HG03175 (cell line): ENCODE data around the gene PRKAG3.
"Not testable (repeated sequence)": the region's sequence is repeated elsewhere in the genome, so short reads cannot be mapped to it uniquely, and the experiment has no call there.

ENCODE experiments used
- ATAC-seq: cut with Tn5 transposase; IDR thresholded peaks from one replicate; pipeline ENCODE4 v1.9.1; 2021; ENCODE audit warnings: mild to moderate bottlenecking, moderate library complexity; ENCODE audit not compliant: unreplicated experiment

The PRKAG3 gene

GRCh38 chr2:218844334-218844733 lies 12.7 kb upstream of the PRKAG3 start:
- not testable (repeated sequence) for ATAC-seq

GRCh38 chr2:218839888-218840287 lies 8.3 kb upstream of the PRKAG3 start:
- no peak for ATAC-seq

DNA sequence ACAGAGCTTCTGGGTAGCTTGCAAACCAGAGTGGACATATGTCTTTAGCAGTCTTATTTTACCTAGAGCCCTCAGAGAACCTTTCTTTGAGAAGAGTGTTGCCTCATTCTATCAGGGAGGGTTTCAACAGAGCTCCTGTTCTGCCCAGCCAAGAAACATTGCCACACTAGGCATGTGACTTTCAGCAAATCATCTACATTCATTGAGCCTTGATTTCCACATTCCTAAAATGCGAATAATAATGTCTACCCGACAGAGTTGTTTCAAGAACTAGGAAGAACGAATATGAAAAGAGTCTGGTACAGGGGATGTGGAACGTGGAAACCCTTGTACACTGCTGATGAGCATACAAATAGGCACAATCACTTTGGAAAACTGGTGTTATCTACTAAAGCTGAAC lies 7.8 kb upstream of the PRKAG3 start:
- ATAC-seq: no peak

DNA sequence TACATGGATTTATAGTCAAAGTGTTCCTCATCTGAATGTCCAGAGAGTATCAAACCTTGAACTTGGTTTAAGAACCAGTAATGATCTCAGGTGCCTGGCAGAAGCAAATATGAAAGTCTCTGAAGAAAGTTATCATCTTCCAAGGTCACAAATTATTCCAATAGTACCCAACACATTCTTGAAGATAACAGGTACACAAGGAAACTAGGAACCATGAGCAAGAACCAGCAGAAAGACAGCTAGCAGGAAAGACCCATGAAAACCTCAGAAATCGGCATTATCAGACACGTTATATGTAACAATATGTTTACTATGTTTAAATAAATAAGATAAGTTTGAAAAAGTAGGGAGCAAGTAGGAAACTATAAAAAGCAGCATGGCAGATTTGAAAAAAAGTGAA lies 5.9 kb upstream of the PRKAG3 start:
- ATAC-seq: no peak

GRCh38 chr2:218834685-218835084 lies 3.1 kb upstream of the PRKAG3 start:
- no peak for ATAC-seq

GRCh38 chr2:218833023-218833609 lies 1.5 kb upstream of the PRKAG3 start:
- no peak for ATAC-seq

DNA sequence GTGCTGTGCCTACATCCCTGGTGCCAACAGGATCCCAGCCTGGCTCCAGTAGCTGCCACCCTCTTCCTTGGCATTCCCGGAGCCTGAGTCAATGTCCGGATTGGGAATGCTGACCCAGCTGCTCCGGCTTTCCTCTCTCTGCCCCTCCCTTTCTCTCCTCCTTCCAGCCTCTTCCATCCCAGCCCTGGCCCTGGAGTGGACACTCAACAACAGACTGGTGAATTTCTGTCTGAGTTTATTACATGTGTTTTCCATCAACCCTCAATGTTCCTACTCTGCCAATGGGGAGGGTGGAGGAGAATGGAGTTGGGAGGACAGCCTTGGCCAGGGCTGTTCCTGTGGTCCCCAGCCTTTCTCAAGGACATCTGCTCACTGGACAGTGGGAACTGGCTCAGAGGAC lies 917 bp upstream of the PRKAG3 start:
- ATAC-seq: no peak

DNA sequence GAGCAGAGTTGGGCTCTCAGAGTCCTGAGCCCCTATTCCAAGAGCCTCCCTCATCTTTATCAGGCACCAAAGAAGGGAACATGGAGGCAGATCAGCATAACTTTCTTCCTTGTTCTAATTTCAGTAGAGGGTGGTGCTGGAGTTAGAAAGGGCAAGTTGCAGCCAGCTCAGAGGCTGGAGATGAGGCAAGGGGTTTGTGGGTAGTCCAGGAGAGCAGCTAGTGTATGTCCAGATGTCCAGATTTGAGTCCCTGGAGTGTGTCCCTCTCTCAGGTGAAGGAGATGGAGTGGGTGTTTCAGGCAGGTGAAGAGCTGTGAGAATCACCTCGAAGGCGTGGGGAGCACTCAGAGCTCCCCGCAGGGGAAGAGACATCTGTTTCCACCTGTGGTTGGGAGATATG lies 478 bp upstream of the PRKAG3 start:
- ATAC-seq: no peak

DNA sequence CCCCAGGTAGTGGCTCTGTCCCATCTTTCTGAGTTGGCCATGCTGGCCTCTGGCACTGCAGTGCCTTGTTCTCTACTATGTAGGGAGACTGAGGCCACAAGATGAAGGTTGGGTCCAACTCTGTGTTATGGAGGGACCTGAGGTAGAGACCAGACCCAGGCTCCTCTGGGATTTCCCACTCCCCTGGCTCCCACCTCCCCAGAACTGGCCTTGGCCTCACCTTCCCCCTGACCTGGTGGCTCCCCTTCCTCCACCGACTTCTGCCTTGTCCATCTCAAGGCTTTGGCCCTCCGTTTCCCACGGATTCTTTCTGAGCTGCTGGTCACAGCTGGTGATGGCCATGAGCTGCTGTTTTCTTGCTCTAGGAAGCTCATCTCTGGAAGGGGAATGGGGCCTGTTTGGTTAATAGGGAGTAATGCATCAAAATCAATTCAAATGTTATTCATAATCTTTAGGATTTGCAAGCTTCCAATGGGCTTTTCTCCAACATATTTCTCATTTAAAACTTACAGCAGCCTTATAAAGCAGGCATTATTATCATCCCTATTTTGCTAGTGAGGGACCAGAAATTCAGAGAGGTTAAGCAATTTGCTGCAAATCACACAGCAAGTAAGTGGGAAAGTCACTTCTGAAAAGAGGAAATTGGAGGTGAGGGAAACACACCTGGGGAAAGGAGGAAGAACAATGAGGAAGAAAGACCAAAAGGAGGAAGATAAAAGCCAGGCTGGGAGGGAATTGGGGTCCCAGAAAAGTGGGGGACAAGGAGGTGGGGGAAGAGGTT lies 887 bp downstream of the PRKAG3 start:
- ATAC-seq: no peak

GRCh38 chr2:218829868-218830451 lies 1.6 kb downstream of the PRKAG3 start:
- ATAC-seq: no peak

- no peak for ATAC-seq
Measured at GRCh38 chr2:218828477-218828778, 3.2 kb downstream of the PRKAG3 start.

DNA sequence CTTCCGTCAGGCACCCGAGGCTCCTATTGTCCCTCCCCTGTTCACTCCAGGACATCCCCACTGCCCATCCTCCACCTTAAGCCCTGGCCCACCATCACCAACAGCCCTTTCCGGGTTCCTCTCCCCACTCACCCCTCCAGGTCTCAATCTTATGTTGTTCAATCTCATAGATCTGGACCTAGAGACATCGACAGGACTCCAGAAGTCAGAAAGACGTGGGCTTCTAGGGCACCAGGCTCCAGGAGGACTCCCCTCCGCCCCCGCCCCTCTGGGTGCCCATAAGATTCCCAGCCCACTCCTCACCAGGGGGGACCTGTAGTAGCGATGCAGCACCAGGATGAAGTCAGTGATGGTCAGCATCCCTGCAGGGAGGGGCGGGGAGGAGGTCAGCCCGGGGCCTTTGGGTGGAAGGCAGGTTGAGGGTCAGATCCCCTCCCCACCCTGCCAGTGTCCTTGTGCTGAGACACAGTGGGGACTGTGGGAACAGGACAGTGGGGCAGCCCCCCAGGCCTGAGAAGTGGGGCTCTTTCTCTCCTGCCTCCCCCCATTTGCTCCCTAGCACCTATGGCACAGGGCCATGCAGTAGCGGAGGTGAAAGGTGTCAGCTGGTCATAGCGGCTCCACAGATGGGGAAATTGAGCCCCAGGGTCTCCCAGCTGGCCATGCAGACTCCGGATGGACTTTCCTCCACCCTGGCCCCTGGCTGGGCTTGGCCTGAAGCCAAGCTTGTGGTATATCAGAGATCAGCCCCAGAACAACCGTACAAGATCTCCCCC lies 3.7 kb downstream of the PRKAG3 start:
- no peak for ATAC-seq

- ATAC-seq: no peak
Measured at GRCh38 chr2:218826791-218827190, 4.8 kb downstream of the PRKAG3 start.

- ATAC-seq: no peak
Measured at GRCh38 chr2:218824004-218824403, 7.6 kb downstream of the PRKAG3 start.

DNA sequence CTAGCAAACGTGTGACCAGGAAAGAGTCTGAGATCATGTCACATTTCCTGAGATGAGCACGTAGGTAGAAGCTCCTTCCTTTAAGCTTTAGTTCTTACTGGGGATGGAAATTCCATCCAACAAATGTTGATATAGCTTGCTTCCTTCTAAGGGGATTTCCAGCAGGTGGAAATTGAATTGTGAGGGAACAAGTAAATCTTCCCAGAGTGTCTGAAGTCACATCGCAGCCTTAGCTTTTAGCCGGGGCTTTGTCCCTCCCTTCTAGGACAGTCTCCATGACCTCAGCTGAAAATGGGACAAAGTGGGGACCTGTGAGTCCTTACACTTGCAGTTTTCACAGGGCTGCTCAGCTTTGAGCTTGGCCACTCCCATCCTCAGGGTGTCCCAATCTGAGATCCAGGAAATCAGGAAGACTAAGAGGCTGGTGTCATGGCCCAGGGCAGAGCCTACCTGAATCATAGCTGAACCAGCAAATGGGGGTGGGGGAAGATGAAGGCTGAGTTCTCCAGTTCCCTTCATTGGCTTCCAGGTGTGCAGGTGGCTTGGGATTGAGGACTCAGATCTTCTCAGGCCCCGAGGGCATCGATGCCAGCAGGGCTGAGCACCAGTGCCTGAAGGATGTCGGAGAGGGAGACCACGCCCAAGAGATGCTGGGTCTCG lies 8.3 kb downstream of the PRKAG3 start:
- ATAC-seq: no peak

DNA sequence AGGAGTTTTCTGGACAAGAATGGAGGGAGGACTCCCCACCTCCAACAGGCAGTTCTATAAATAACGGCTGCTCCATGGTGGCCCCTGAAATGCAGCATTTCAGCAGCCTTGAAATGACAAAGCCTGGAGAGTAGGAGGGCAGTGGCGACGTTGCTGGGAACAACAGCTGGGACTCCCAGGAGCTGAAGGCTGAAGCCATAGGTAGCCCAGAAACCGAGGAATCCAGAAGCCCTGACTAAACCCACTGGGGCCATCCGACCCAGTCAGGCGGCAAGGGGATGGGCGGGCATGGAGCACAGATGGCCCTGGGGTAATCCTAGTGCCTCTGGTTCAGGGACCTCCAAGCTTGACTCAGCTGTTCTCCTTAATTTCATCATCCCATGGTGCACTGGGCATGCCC lies 9.0 kb downstream of the PRKAG3 start:
- no peak for ATAC-seq

GRCh38 chr2:218821605-218822211 lies 9.9 kb downstream of the PRKAG3 start:
- ATAC-seq: no peak

DNA sequence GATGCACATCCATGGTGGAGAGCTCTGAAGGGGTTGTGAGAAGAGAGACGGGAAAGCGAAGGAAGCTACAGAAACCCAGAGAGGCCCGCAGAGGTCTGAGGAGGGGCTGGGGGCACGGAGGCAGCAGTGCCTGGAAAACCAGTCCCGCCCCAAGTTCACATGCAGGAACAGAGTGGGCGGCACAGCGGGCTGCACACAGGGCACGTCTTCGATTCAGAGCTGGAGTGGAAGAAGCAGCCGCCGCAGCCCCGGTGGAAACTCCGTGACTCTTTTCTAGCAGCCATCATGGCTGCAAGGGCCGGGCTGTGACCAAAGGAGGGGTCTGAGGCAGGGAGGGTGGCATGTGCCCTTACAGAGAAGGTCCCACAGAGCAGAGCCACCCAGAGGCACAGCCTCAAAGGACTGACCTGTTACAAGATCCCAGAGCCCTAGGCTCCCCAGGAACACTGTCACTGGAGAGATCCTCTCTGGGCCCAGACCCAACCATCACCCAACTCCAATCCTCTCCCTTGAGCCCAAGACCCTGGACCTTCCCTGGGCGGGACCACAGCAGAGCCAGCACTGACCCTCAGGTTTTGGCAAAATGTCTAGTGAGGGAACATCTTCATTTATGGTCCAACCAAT lies 10.7 kb downstream of the PRKAG3 start:
- ATAC-seq: no peak

DNA sequence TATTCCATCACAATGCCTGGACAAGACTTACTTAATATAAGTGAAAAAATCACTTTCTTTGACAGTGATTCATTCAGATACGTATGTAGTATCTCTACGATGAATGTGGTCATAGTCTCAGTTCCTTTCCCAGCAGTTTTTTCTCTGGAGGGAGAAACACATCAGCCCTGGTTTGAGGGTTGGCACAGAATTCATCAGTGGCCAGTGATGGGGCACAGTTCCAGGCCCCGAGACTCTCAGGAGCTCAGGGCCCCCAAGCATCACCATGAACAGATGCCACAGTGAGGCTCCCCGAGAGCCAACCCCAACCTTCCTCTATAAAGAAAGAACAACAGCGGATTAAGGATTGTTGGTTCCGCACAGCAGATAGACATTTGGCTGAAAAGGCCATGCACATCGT lies 12.5 kb downstream of the PRKAG3 start:
- ATAC-seq: no peak

- ATAC-seq: no peak
Measured at GRCh38 chr2:218816561-218817011, 15.0 kb downstream of the PRKAG3 start.
